CD14-positive monocyte (primary cell): ENCODE results near the gene VIPAS39. TPM values are rescaled to one million over a fixed set of nuclear protein-coding genes. Genes with fewer than 3 reads are reported as not detected.

ENCODE experiments used
- DNase-seq, 3 donors: peaks; one replicate each; pipeline ENCODE4 v3.0.0-alpha.2; 2011 to 2022
- H2AFZ ChIP-seq: 2 replicates; pipeline ENCODE4 v1.6.0; 2012; ENCODE audit warnings: mild to moderate bottlenecking, low read depth, low read length, inconsistent platforms; ENCODE audit not compliant: insufficient read depth, poor library complexity, severe bottlenecking
- H3K27ac ChIP-seq, 2 donors: 1 replicate in 1 of 2; 2 replicates in 1 of 2; pipeline ENCODE4 v1.5.1; 2012 to 2013; ENCODE audit warnings: low read length in 2 of 2, control low read depth in 1 of 2, inconsistent platforms in 1 of 2, low read depth in 1 of 2, mild to moderate bottlenecking in 1 of 2
- H3K27me3 ChIP-seq, 2 donors: one replicate each; pipeline versions ENCODE4 v1.6.0 to v1.6.1; 2011 to 2013; ENCODE audit warnings: low read length in 2 of 2; ENCODE audit not compliant: control insufficient read depth in 2 of 2, insufficient read depth in 2 of 2
- H3K36me3 ChIP-seq, 2 donors: replicated peaks in 1 of 2; 1 replicate in 1 of 2; 2 replicates in 1 of 2; pipeline versions ENCODE4 v1.5.1 to v1.6.1; 2012 to 2013; ENCODE audit warnings: low read length in 2 of 2, control low read depth in 1 of 2, inconsistent platforms in 1 of 2, mild to moderate bottlenecking in 1 of 2; ENCODE audit not compliant: insufficient read depth in 2 of 2, control insufficient read depth in 1 of 2
- H3K4me1 ChIP-seq, 2 donors: 1 replicate in 1 of 2; 2 replicates in 1 of 2; pipeline versions ENCODE4 v1.5.1 to v1.6.1; 2012 to 2013; ENCODE audit warnings: low read length in 2 of 2, control low read depth in 1 of 2, inconsistent platforms in 1 of 2, mild to moderate bottlenecking in 1 of 2, moderate library complexity in 1 of 2; ENCODE audit not compliant: insufficient read depth in 2 of 2, control insufficient read depth in 1 of 2
- H3K4me2 ChIP-seq: replicated peaks from 2 replicates; pipeline ENCODE3; 2012; ENCODE audit warnings: low read length, moderate library complexity, mild to moderate bottlenecking; ENCODE audit not compliant: poor library complexity, severe bottlenecking; ENCODE audit errors: extremely low read depth
- H3K4me3 ChIP-seq, 3 experiments: fragments of 200-600 bp in 1 of 3; sonication (generic) in 1 of 3; replicated peaks in 1 of 3; 1 replicate in 2 of 3; 2 replicates in 1 of 3; pipeline ENCODE4 v1.5.1; 2011 to 2013; ENCODE audit warnings: low read length in 3 of 3, mild to moderate bottlenecking in 3 of 3, control low read depth in 2 of 3, low read depth in 2 of 3, inconsistent platforms in 1 of 3, moderate library complexity in 1 of 3
- H3K79me2 ChIP-seq: 2 replicates; pipeline ENCODE4 v1.6.0; 2012; ENCODE audit warnings: mild to moderate bottlenecking, control low read depth, inconsistent platforms, low read length, moderate library complexity; ENCODE audit not compliant: insufficient read depth
- H3K9ac ChIP-seq: 2 replicates; pipeline ENCODE4 v1.6.0; 2017; ENCODE audit warnings: low read length, mild to moderate bottlenecking; ENCODE audit not compliant: insufficient read depth, poor library complexity, severe bottlenecking
- H3K9me3 ChIP-seq, 2 donors: replicated peaks in 1 of 2; 1 replicate in 1 of 2; 2 replicates in 1 of 2; pipeline versions ENCODE4 v1.5.1 to v1.6.1; 2012 to 2013; ENCODE audit warnings: low read length in 2 of 2, control low read depth in 1 of 2; ENCODE audit not compliant: control insufficient read depth in 1 of 2, insufficient read depth in 1 of 2
- H4K20me1 ChIP-seq: 2 replicates; pipeline ENCODE4 v1.6.0; 2012; ENCODE audit warnings: mild to moderate bottlenecking, low read length, control low read depth, moderate library complexity; ENCODE audit not compliant: insufficient read depth
- H3K27ac Mint-ChIP-seq, 7 donors: one replicate each; pipeline ENCODE4 v1.8.0; 2020; ENCODE audit warnings: mild to moderate bottlenecking in 7 of 7, mixed read lengths in 7 of 7, moderate library complexity in 6 of 7, inconsistent platforms in 2 of 7
- H3K27me3 Mint-ChIP-seq, 3 donors: one replicate each; pipeline ENCODE4 v1.8.0; 2021 to 2022; ENCODE audit warnings: low read depth in 3 of 3, mild to moderate bottlenecking in 3 of 3, mixed read lengths in 3 of 3, moderate library complexity in 3 of 3, inconsistent platforms in 1 of 3
- H3K36me3 Mint-ChIP-seq, 2 donors: one replicate each; pipeline ENCODE4 v1.8.0; 2020; ENCODE audit warnings: mixed read lengths in 2 of 2, inconsistent platforms in 1 of 2, mild to moderate bottlenecking in 1 of 2
- H3K4me1 Mint-ChIP-seq: one replicate; pipeline ENCODE4 v1.8.0; 2020; ENCODE audit warnings: mild to moderate bottlenecking, mixed read lengths
- H3K4me3 Mint-ChIP-seq, 2 donors: one replicate each; pipeline ENCODE4 v1.8.0; 2020; ENCODE audit warnings: mild to moderate bottlenecking in 2 of 2, mixed read lengths in 2 of 2, moderate library complexity in 1 of 2
- H3K9me3 Mint-ChIP-seq, 7 donors: one replicate each; pipeline ENCODE4 v1.8.0; 2020 to 2022; ENCODE audit warnings: mixed read lengths in 7 of 7, mild to moderate bottlenecking in 6 of 7, moderate library complexity in 6 of 7, inconsistent platforms in 2 of 7
- WGBS: methylation state at CpG from one replicate; pipeline ENCODE4 v1.1.5; 2013; ENCODE audit warnings: missing lambda C conversion rate; ENCODE audit not compliant: insufficient coverage; 5-methylcytosine and 5-hydroxymethylcytosine counted together
- intact Hi-C, 2 donors: fragments of 100-400 bp; cut with micrococcal nuclease; formaldehyde crosslinking; loops; one replicate each; pipeline versions ENCODE4 v1.15.0 to v1.15.1; 2023
- polyA plus RNA-seq, 3 donors: library from polyadenylated mRNA; depleted of rRNA in 1 of 3; unstranded in 2 of 3; stranded (reverse) in 1 of 3; fragments of 300-500 nt in 2 of 3; fragments of >200 nt in 1 of 3; fragmentation: Illumina TruSeq in 2 of 3; gene quantifications; 1 replicate in 2 of 3; 2 replicates in 1 of 3; pipeline ENCODE4 v1.2.3, GENCODE V29; 2012 to 2021
- TF ChIP-seq, protein P1 (sequence below): fragments of 200-600 bp; IDR thresholded peaks from one replicate; pipeline ENCODE4 v1.8.0; 2022; ENCODE audit warnings: antibody characterized with exemption, mild to moderate bottlenecking

The VIPAS39 gene
- polyA plus RNA-seq, 3 donors: 8.1 to 17.8 (median 10.8) TPM

GRCh38 chr14:77495334-77495733 is 37.9 kb upstream of the VIPAS39 start:
- Mint-ChIP-seq H3K27ac (no peak overlapping the region), H3K27me3 (peaks cover 33 to 47% (median 36%) of the 10 kb centered on the region in 3 donors), H3K36me3 (peaks cover 0 to 2% of the 10 kb centered on the region in 2 donors), H3K4me1 (peaks cover 11% of the 10 kb centered on the region), H3K4me3 (no peak overlapping the region), H3K9me3 (peaks cover 0 to 17% (median 5%) of the 10 kb centered on the region in 7 donors)
- Histone ChIP-seq H3K36me3 (no peaks in the 10 kb centered on the region), H3K4me3 (no peak overlapping the region), H3K9me3 (peaks cover 0 to 11% of the 10 kb centered on the region in 2 donors), H4K20me1 (no peaks in the 10 kb centered on the region), H3K27ac (no peak overlapping the region), H3K4me1 (peaks cover 8 to 19% of the 10 kb centered on the region in 2 donors), H2AFZ (no peak overlapping the region), H3K79me2 (no peaks in the 10 kb centered on the region), H3K9ac (no peak overlapping the region), H3K27me3 (peaks cover 23 to 29% of the 10 kb centered on the region in 2 donors), H3K4me2 (no peak overlapping the region)
- intact Hi-C loops: no loop called here
- 100% methylated on average over 1 of the region's 7 CpGs for WGBS
- DNase-seq: no peak
- TF ChIP-seq, protein P1, sequence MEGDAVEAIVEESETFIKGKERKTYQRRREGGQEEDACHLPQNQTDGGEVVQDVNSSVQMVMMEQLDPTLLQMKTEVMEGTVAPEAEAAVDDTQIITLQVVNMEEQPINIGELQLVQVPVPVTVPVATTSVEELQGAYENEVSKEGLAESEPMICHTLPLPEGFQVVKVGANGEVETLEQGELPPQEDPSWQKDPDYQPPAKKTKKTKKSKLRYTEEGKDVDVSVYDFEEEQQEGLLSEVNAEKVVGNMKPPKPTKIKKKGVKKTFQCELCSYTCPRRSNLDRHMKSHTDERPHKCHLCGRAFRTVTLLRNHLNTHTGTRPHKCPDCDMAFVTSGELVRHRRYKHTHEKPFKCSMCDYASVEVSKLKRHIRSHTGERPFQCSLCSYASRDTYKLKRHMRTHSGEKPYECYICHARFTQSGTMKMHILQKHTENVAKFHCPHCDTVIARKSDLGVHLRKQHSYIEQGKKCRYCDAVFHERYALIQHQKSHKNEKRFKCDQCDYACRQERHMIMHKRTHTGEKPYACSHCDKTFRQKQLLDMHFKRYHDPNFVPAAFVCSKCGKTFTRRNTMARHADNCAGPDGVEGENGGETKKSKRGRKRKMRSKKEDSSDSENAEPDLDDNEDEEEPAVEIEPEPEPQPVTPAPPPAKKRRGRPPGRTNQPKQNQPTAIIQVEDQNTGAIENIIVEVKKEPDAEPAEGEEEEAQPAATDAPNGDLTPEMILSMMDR: no peak

DNA sequence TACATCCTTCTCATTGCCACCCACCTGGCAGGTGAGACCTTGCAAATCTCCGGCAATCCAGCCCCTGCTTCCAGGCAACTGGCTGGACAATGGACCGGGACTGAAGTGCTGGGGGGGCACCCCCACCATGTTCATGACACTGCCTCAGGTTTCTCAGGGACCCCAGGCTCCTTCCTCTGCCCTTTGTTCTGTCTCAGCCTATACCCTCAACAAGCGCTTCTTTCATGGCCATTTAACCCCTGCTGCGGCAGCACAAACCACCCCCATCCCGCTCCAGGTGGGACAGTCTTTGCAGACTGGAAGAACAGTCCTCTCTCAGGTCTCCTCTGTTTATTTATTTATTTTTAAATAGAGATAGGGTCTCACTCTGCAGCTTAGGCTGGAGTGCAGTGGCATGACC is 33.7 kb upstream of the VIPAS39 start:
- intact Hi-C loops: no loop called here
- 100% methylated on average over 2 of the region's 5 CpGs for WGBS
- no peak overlapping the region for H3K4me2 ChIP-seq
- H3K27ac ChIP-seq: no peak overlapping the region
- no peaks in the 10 kb centered on the region for H3K79me2 ChIP-seq
- H3K36me3 ChIP-seq: no peaks in the 10 kb centered on the region
- Mint-ChIP-seq H3K27me3 (peaks cover 4 to 6% (median 5%) of the 10 kb centered on the region in 3 donors), H3K4me1 (no peaks in the 10 kb centered on the region), H3K27ac (peak overlapping the region in 1 of 7 donors; percentile 57), H3K36me3 (no peaks in the 10 kb centered on the region), H3K9me3 (no peaks in the 10 kb centered on the region), H3K4me3 (no peak overlapping the region)
- H3K27me3 ChIP-seq: no peaks in the 10 kb centered on the region
- TF ChIP-seq, protein P1: no peak
- H2AFZ ChIP-seq: no peak overlapping the region
- no peaks in the 10 kb centered on the region for H4K20me1 ChIP-seq
- no peak for DNase-seq
- no peaks in the 10 kb centered on the region for H3K4me1 ChIP-seq
- no peak overlapping the region for H3K4me3 ChIP-seq
- H3K9me3 ChIP-seq: no peaks in the 10 kb centered on the region
- H3K9ac ChIP-seq: no peak overlapping the region
